ENCODE results near the gene SLC6A18. TPM values are rescaled to one million over a fixed set of nuclear protein-coding genes. Genes with fewer than 3 reads are reported as not detected.

SLC6A18 gene
- total and polyA plus RNA-seq, 3 experiments from 2014 or later, result not detected

- no peaks in the 10 kb centered on the region for H3K27me3 ChIP-seq (ENCODE audit: insufficient read depth, low read length, poor library complexity, severe bottlenecking)
- Mint-ChIP-seq H3K27me3 (no peaks in the 10 kb centered on the region), H3K4me1 (peaks cover 0 to 4% (median 0%) of the 10 kb centered on the region in 3 donors), H3K4me3 (no peak overlapping the region), H3K9me3 (no peaks in the 10 kb centered on the region), H3K27ac (no peak overlapping the region), H3K36me3 (no peaks in the 10 kb centered on the region)
- no peak overlapping the region for H3K27ac ChIP-seq (ENCODE audit: low read depth, low read length)
- DNase-seq, result no peak
- ChIA-PET CTCF (no interaction called here), POLR2A (no interaction called here)
- H3K4me1 ChIP-seq (ENCODE audit: insufficient read depth, low read length), result no peaks in the 10 kb centered on the region
- no peak overlapping the region for H3K4me3 ChIP-seq (ENCODE audit: low read length)
- no peaks in the 10 kb centered on the region for H3K9me3 ChIP-seq (ENCODE audit: low read length)
- H3K36me3 ChIP-seq (ENCODE audit: insufficient read depth, low read length), result no peaks in the 10 kb centered on the region
These were observed 52.1 kb downstream of the SLC6A18 start for GRCh38 chr5:1277331-1277730.

GRCh38 chr5:1277781-1278180 is 52.6 kb downstream of the SLC6A18 start:
- CTCF ChIA-PET, result no interaction called here
- Mint-ChIP-seq H3K4me1 (peaks cover 0 to 4% (median 0%) of the 10 kb centered on the region in 3 donors), H3K27me3 (no peaks in the 10 kb centered on the region), H3K9me3 (no peaks in the 10 kb centered on the region), H3K27ac (no peak overlapping the region), H3K36me3 (no peaks in the 10 kb centered on the region), H3K4me3 (no peak overlapping the region)
- no peak overlapping the region for H3K27ac ChIP-seq (ENCODE audit: low read depth, low read length)
- H3K4me1 ChIP-seq (ENCODE audit: insufficient read depth, low read length), result no peaks in the 10 kb centered on the region
- H3K36me3 ChIP-seq (ENCODE audit: insufficient read depth, low read length), result no peaks in the 10 kb centered on the region
- no peak overlapping the region for H3K4me3 ChIP-seq (ENCODE audit: low read length)
- no peaks in the 10 kb centered on the region for H3K9me3 ChIP-seq (ENCODE audit: low read length)
- POLR2A ChIA-PET, result no interaction called here
- no peaks in the 10 kb centered on the region for H3K27me3 ChIP-seq (ENCODE audit: insufficient read depth, low read length, poor library complexity, severe bottlenecking)
- no peak for DNase-seq

GRCh38 chr5:1278216-1278615 is 53.0 kb downstream of the SLC6A18 start:
- Histone ChIP-seq H3K4me3 (ENCODE audit: low read length) (no peak overlapping the region), H3K36me3 (ENCODE audit: insufficient read depth, low read length) (no peaks in the 10 kb centered on the region), H3K27ac (ENCODE audit: low read depth, low read length) (no peak overlapping the region), H3K27me3 (ENCODE audit: insufficient read depth, low read length, poor library complexity, severe bottlenecking) (no peaks in the 10 kb centered on the region), H3K4me1 (ENCODE audit: insufficient read depth, low read length) (no peaks in the 10 kb centered on the region), H3K9me3 (ENCODE audit: low read length) (no peaks in the 10 kb centered on the region)
- CTCF ChIA-PET, result no interaction called here
- POLR2A ChIA-PET, result no interaction called here
- Mint-ChIP-seq H3K36me3 (no peaks in the 10 kb centered on the region), H3K4me1 (peaks cover 0 to 4% (median 0%) of the 10 kb centered on the region in 3 donors), H3K27ac (no peak overlapping the region), H3K4me3 (no peak overlapping the region), H3K27me3 (no peaks in the 10 kb centered on the region), H3K9me3 (no peaks in the 10 kb centered on the region)
- no peak for DNase-seq

- Mint-ChIP-seq H3K4me3 (no peak overlapping the region), H3K36me3 (no peaks in the 10 kb centered on the region), H3K9me3 (no peaks in the 10 kb centered on the region), H3K27me3 (no peaks in the 10 kb centered on the region), H3K27ac (no peak overlapping the region), H3K4me1 (peaks cover 0 to 4% (median 0%) of the 10 kb centered on the region in 3 donors)
- peak in 1 of 5 donors; percentile 42 for DNase-seq
- Histone ChIP-seq H3K36me3 (ENCODE audit: insufficient read depth, low read length) (no peaks in the 10 kb centered on the region), H3K4me3 (ENCODE audit: low read length) (no peak overlapping the region), H3K27me3 (ENCODE audit: insufficient read depth, low read length, poor library complexity, severe bottlenecking) (no peaks in the 10 kb centered on the region), H3K9me3 (ENCODE audit: low read length) (no peaks in the 10 kb centered on the region), H3K4me1 (ENCODE audit: insufficient read depth, low read length) (no peaks in the 10 kb centered on the region), H3K27ac (ENCODE audit: low read depth, low read length) (no peak overlapping the region)
- ChIA-PET CTCF (no interaction called here), POLR2A (no interaction called here)
These were observed 53.7 kb downstream of the SLC6A18 start for GRCh38 chr5:1278656-1279442.

- H3K9me3 Mint-ChIP-seq, result no peaks in the 10 kb centered on the region
- H3K36me3 Mint-ChIP-seq, result no peaks in the 10 kb centered on the region
These were observed 54.4 kb downstream of the SLC6A18 start for GRCh38 chr5:1279443-1280151.

GRCh38 chr5:1280177-1281037 is 55.2 kb downstream of the SLC6A18 start:
- Histone ChIP-seq H3K36me3 (ENCODE audit: insufficient read depth, low read length) (no peaks in the 10 kb centered on the region), H3K4me3 (ENCODE audit: low read length) (no peak overlapping the region), H3K4me1 (ENCODE audit: insufficient read depth, low read length) (no peaks in the 10 kb centered on the region), H3K27me3 (ENCODE audit: insufficient read depth, low read length, poor library complexity, severe bottlenecking) (no peaks in the 10 kb centered on the region), H3K27ac (ENCODE audit: low read depth, low read length) (no peak overlapping the region), H3K9me3 (ENCODE audit: low read length) (no peaks in the 10 kb centered on the region)
- peaks cover 0 to 4% (median 0%) of the 10 kb centered on the region in 3 donors for H3K4me1 Mint-ChIP-seq
- CTCF ChIA-PET, result no interaction called here
- no peak overlapping the region for H3K27ac Mint-ChIP-seq
- no peak overlapping the region for H3K4me3 Mint-ChIP-seq
- no peak for DNase-seq
- no peaks in the 10 kb centered on the region for H3K27me3 Mint-ChIP-seq
- POLR2A ChIA-PET, result interaction anchor here (0.6 kb wide), 1 partner anchor 87 kb away, joined by 4 read pairs; no protein-coding TSS in a partner anchor
- H3K36me3 Mint-ChIP-seq, result no peaks in the 10 kb centered on the region
- H3K9me3 Mint-ChIP-seq, result no peaks in the 10 kb centered on the region

More at GRCh38 chr5:1279443-1280151, 54.4 kb downstream of the SLC6A18 start:
- CTCF ChIA-PET, result no interaction called here
- H3K27me3 ChIP-seq (ENCODE audit: insufficient read depth, low read length, poor library complexity, severe bottlenecking), result no peaks in the 10 kb centered on the region
- H3K4me3 ChIP-seq (ENCODE audit: low read length), result no peak overlapping the region
- DNase-seq, result no peak
- H3K27ac ChIP-seq (ENCODE audit: low read depth, low read length), result no peak overlapping the region
- Mint-ChIP-seq H3K4me3 (no peak overlapping the region), H3K4me1 (peaks cover 0 to 4% (median 0%) of the 10 kb centered on the region in 3 donors), H3K27ac (no peak overlapping the region), H3K27me3 (no peaks in the 10 kb centered on the region)
- POLR2A ChIA-PET, result interaction anchor here (0.6 kb wide), 1 partner anchor 87 kb away, joined by 4 read pairs; no protein-coding TSS in a partner anchor
- H3K4me1 ChIP-seq (ENCODE audit: insufficient read depth, low read length), result no peaks in the 10 kb centered on the region
- no peaks in the 10 kb centered on the region for H3K36me3 ChIP-seq (ENCODE audit: insufficient read depth, low read length)
- no peaks in the 10 kb centered on the region for H3K9me3 ChIP-seq (ENCODE audit: low read length)

GRCh38 chr5:1281038-1281882 is 56.1 kb downstream of the SLC6A18 start:
- Mint-ChIP-seq H3K27me3 (no peaks in the 10 kb centered on the region), H3K4me3 (no peak overlapping the region), H3K9me3 (no peaks in the 10 kb centered on the region), H3K4me1 (peaks cover 0 to 4% (median 0%) of the 10 kb centered on the region in 3 donors), H3K27ac (no peak overlapping the region), H3K36me3 (no peaks in the 10 kb centered on the region)
- Histone ChIP-seq H3K27me3 (ENCODE audit: insufficient read depth, low read length, poor library complexity, severe bottlenecking) (no peaks in the 10 kb centered on the region), H3K27ac (ENCODE audit: low read depth, low read length) (no peak overlapping the region), H3K4me1 (ENCODE audit: insufficient read depth, low read length) (no peaks in the 10 kb centered on the region), H3K36me3 (ENCODE audit: insufficient read depth, low read length) (no peaks in the 10 kb centered on the region), H3K9me3 (ENCODE audit: low read length) (no peaks in the 10 kb centered on the region), H3K4me3 (ENCODE audit: low read length) (no peak overlapping the region)
- CTCF ChIA-PET, result no interaction called here
- POLR2A ChIA-PET, result no interaction called here
- DNase-seq, result no peak

Data from CD8-positive, alpha-beta memory T cell (primary cell).